HL-60 (cell line): ENCODE results near the gene CPNE2.

Experiments
- GABPA ChIP-seq: IDR thresholded peaks from 2 replicates; pipeline ENCODE4 v1.6.1; 2012; ENCODE audit warnings: low read depth
- POLR2AphosphoS5 ChIP-seq: IDR thresholded peaks from 2 replicates; pipeline ENCODE4 v1.6.1; 2012; ENCODE audit warnings: low read depth
- TF ChIP-seq, protein P1 (sequence below): IDR thresholded peaks from one replicate; pipeline ENCODE4 v1.5.1; 2011; ENCODE audit warnings: low read length, control low read depth, inconsistent platforms; ENCODE audit not compliant: insufficient read depth
- TF ChIP-seq, protein P2 (sequence below): IDR thresholded peaks from 2 replicates; pipeline ENCODE4 v1.6.1; 2012; ENCODE audit warnings: low read depth; ENCODE audit not compliant: insufficient replicate concordance

DNA sequence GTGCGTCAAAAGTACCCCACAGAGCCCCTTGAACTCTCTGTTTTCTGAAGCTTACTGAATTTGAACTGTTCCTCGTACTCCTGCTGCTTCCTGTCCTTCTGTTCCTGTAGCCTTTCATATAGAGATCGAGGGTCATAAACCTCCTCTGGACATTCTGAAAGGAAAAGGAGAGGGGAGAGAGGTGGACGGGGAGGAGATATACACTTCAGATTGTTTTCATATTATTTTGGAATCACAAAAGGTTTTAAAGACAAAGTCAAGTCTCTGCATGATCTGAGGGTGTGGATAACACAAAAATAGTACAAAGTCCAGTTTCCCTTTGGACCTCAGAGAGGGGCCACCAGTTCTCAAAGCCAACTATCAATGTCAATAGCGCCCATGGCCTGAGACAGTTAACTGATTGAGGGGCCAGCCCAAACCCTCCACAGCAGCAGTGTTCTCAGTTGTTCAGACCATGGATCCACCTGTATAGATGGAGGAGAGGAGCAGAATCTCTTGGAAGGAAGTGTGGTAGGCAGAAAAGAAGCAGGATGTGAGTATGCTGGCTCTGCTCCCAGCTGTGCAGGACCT lies 80.4 kb downstream of the CPNE2 start:
- TF ChIP-seq, protein P1, sequence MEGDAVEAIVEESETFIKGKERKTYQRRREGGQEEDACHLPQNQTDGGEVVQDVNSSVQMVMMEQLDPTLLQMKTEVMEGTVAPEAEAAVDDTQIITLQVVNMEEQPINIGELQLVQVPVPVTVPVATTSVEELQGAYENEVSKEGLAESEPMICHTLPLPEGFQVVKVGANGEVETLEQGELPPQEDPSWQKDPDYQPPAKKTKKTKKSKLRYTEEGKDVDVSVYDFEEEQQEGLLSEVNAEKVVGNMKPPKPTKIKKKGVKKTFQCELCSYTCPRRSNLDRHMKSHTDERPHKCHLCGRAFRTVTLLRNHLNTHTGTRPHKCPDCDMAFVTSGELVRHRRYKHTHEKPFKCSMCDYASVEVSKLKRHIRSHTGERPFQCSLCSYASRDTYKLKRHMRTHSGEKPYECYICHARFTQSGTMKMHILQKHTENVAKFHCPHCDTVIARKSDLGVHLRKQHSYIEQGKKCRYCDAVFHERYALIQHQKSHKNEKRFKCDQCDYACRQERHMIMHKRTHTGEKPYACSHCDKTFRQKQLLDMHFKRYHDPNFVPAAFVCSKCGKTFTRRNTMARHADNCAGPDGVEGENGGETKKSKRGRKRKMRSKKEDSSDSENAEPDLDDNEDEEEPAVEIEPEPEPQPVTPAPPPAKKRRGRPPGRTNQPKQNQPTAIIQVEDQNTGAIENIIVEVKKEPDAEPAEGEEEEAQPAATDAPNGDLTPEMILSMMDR, result no peak
- TF ChIP-seq POLR2AphosphoS5 (no peak), GABPA (no peak)
- TF ChIP-seq, protein P2, sequence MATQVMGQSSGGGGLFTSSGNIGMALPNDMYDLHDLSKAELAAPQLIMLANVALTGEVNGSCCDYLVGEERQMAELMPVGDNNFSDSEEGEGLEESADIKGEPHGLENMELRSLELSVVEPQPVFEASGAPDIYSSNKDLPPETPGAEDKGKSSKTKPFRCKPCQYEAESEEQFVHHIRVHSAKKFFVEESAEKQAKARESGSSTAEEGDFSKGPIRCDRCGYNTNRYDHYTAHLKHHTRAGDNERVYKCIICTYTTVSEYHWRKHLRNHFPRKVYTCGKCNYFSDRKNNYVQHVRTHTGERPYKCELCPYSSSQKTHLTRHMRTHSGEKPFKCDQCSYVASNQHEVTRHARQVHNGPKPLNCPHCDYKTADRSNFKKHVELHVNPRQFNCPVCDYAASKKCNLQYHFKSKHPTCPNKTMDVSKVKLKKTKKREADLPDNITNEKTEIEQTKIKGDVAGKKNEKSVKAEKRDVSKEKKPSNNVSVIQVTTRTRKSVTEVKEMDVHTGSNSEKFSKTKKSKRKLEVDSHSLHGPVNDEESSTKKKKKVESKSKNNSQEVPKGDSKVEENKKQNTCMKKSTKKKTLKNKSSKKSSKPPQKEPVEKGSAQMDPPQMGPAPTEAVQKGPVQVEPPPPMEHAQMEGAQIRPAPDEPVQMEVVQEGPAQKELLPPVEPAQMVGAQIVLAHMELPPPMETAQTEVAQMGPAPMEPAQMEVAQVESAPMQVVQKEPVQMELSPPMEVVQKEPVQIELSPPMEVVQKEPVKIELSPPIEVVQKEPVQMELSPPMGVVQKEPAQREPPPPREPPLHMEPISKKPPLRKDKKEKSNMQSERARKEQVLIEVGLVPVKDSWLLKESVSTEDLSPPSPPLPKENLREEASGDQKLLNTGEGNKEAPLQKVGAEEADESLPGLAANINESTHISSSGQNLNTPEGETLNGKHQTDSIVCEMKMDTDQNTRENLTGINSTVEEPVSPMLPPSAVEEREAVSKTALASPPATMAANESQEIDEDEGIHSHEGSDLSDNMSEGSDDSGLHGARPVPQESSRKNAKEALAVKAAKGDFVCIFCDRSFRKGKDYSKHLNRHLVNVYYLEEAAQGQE, result no peak
